Neural crest cell (in vitro differentiated cells): ENCODE results near the gene SIGLEC1. TPM values are rescaled to one million over a fixed set of nuclear protein-coding genes. Genes with fewer than 3 reads are reported as not detected.

Experiments used
- DNase-seq: peaks from one replicate; pipeline ENCODE4 v3.0.0; 2021; ENCODE audit warnings: low read depth, mixed read lengths, low spot score
- H3K27ac Mint-ChIP-seq: one replicate; pipeline ENCODE4 v1.8.0; 2021; ENCODE audit warnings: mild to moderate bottlenecking, mixed read lengths; ENCODE audit not compliant: unreplicated experiment
- H3K27me3 Mint-ChIP-seq: 2 replicates; pipeline ENCODE4 v1.8.0; 2021; ENCODE audit warnings: low read depth, mild to moderate bottlenecking, mixed read lengths
- H3K36me3 Mint-ChIP-seq: 2 replicates; pipeline ENCODE4 v1.8.0; 2021; ENCODE audit warnings: low read depth, mild to moderate bottlenecking, mixed read lengths
- H3K4me1 Mint-ChIP-seq: 2 replicates; pipeline ENCODE4 v1.8.0; 2021; ENCODE audit warnings: mixed read lengths
- H3K4me3 Mint-ChIP-seq: one replicate; pipeline ENCODE4 v1.8.0; 2021; ENCODE audit warnings: mild to moderate bottlenecking, mixed read lengths
- H3K9me3 Mint-ChIP-seq: 2 replicates; pipeline ENCODE4 v1.8.0; 2021; ENCODE audit warnings: mixed read lengths
- CTCF ChIP-seq: fragments of 200-600 bp; sonication (generic); conservative IDR thresholded peaks from 2 replicates; pipeline ENCODE4 v1.5.0; 2021; ENCODE audit warnings: antibody characterized with exemption, mild to moderate bottlenecking
- total RNA-seq: library from RNA; stranded (reverse); gene quantifications from 2 replicates; pipeline ENCODE4 v1.2.1, GENCODE V29; 2021

Gene SIGLEC1
- total RNA-seq, 1 donor from 2014 or later: not detected

- Mint-ChIP-seq H3K27ac (no peak overlapping the region), H3K4me1 (peaks cover 1% of the 10 kb centered on the region), H3K9me3 (no peaks in the 10 kb centered on the region), H3K27me3 (no peaks in the 10 kb centered on the region), H3K36me3 (no peaks in the 10 kb centered on the region), H3K4me3 (no peak overlapping the region)
- no peak for TF ChIP-seq CTCF
- DNase-seq: no peak
Observed at GRCh38 chr20:3692706-3693294, 19.6 kb downstream of the SIGLEC1 start.

- no peak for DNase-seq
- no peak for TF ChIP-seq CTCF
- Mint-ChIP-seq H3K4me1 (peaks cover 3% of the 10 kb centered on the region), H3K27me3 (no peaks in the 10 kb centered on the region), H3K9me3 (no peaks in the 10 kb centered on the region), H3K4me3 (no peak overlapping the region), H3K27ac (no peak overlapping the region), H3K36me3 (no peaks in the 10 kb centered on the region)
Observed at GRCh38 chr20:3691897-3692296, 20.5 kb downstream of the SIGLEC1 start.

GRCh38 chr20:3691306-3691705 lies 21.1 kb downstream of the SIGLEC1 start:
- H3K9me3 Mint-ChIP-seq: no peaks in the 10 kb centered on the region
- peaks cover 3% of the 10 kb centered on the region for H3K4me1 Mint-ChIP-seq
- no peak for TF ChIP-seq CTCF
- H3K4me3 Mint-ChIP-seq: no peak overlapping the region
- no peak overlapping the region for H3K27ac Mint-ChIP-seq
- no peaks in the 10 kb centered on the region for H3K36me3 Mint-ChIP-seq
- no peak for DNase-seq
- no peaks in the 10 kb centered on the region for H3K27me3 Mint-ChIP-seq

GRCh38 chr20:3690413-3690812 lies 22.0 kb downstream of the SIGLEC1 start:
- Mint-ChIP-seq H3K36me3 (no peaks in the 10 kb centered on the region), H3K27me3 (peaks cover 4% of the 10 kb centered on the region), H3K4me3 (no peak overlapping the region), H3K27ac (no peak overlapping the region), H3K4me1 (peaks cover 3% of the 10 kb centered on the region), H3K9me3 (no peaks in the 10 kb centered on the region)
- TF ChIP-seq CTCF: no peak
- DNase-seq: no peak

GRCh38 chr20:3689978-3690377 lies 22.4 kb downstream of the SIGLEC1 start:
- H3K4me1 Mint-ChIP-seq: peaks cover 3% of the 10 kb centered on the region
- peaks cover 7% of the 10 kb centered on the region for H3K27me3 Mint-ChIP-seq
- no peaks in the 10 kb centered on the region for H3K9me3 Mint-ChIP-seq

More at GRCh38 chr20:3689978-3690377, 22.4 kb downstream of the SIGLEC1 start:
- H3K27ac Mint-ChIP-seq: no peak overlapping the region
- H3K36me3 Mint-ChIP-seq: no peaks in the 10 kb centered on the region
- no peak for TF ChIP-seq CTCF
- DNase-seq: no peak
- H3K4me3 Mint-ChIP-seq: no peak overlapping the region
